GM23338 (cell line): ENCODE measurements around the gene CAPG.

Experiments
- CREB1 ChIP-seq: fragments of 250-450 bp; sonication (Bioruptor Pico); IDR thresholded peaks from 2 replicates; pipeline ENCODE4 v1.5.0; 2020; ENCODE audit warnings: low read depth, mild to moderate bottlenecking, moderate library complexity
- CTCF ChIP-seq, 2 experiments: fragments of 200-600 bp in 1 of 2; sonication (generic) in 1 of 2; conservative IDR thresholded peaks; 2 replicates each; pipeline versions ENCODE4 v1.5.1 to v1.6.1; 2016 to 2017; ENCODE audit warnings: antibody characterized with exemption in 2 of 2, low read depth in 2 of 2, mild to moderate bottlenecking in 2 of 2, moderate library complexity in 1 of 2
- EZH2phosphoT487 ChIP-seq: fragments of 200-600 bp; sonication (generic); IDR thresholded peaks from one replicate; pipeline ENCODE4 v1.8.1; 2018; ENCODE audit warnings: antibody characterized with exemption; ENCODE audit not compliant: unreplicated experiment
- POLR2AphosphoS5 ChIP-seq: IDR thresholded peaks from 2 replicates; pipeline ENCODE4 v1.6.1; 2016; ENCODE audit warnings: antibody characterized with exemption, low read depth
- STAT1 ChIP-seq: IDR thresholded peaks from one replicate; pipeline ENCODE4 v1.6.1; 2016; ENCODE audit warnings: antibody characterized with exemption; ENCODE audit not compliant: unreplicated experiment
- ZNF114 ChIP-seq: fragments of 250-450 bp; sonication (Bioruptor Pico); IDR thresholded peaks from 2 replicates; pipeline ENCODE4 v1.5.0; 2020; ENCODE audit warnings: mild to moderate bottlenecking, moderate library complexity
- ZNF331 ChIP-seq: fragments of 250-450 bp; sonication (Bioruptor Pico); IDR thresholded peaks from 2 replicates; pipeline ENCODE4 v1.5.0; 2020; ENCODE audit warnings: low read depth, mild to moderate bottlenecking, moderate library complexity
- TF ChIP-seq, protein P1 (sequence below): IDR thresholded peaks from one replicate; pipeline ENCODE4 v1.6.1; 2018; ENCODE audit warnings: antibody characterized with exemption; ENCODE audit not compliant: unreplicated experiment

DNA sequence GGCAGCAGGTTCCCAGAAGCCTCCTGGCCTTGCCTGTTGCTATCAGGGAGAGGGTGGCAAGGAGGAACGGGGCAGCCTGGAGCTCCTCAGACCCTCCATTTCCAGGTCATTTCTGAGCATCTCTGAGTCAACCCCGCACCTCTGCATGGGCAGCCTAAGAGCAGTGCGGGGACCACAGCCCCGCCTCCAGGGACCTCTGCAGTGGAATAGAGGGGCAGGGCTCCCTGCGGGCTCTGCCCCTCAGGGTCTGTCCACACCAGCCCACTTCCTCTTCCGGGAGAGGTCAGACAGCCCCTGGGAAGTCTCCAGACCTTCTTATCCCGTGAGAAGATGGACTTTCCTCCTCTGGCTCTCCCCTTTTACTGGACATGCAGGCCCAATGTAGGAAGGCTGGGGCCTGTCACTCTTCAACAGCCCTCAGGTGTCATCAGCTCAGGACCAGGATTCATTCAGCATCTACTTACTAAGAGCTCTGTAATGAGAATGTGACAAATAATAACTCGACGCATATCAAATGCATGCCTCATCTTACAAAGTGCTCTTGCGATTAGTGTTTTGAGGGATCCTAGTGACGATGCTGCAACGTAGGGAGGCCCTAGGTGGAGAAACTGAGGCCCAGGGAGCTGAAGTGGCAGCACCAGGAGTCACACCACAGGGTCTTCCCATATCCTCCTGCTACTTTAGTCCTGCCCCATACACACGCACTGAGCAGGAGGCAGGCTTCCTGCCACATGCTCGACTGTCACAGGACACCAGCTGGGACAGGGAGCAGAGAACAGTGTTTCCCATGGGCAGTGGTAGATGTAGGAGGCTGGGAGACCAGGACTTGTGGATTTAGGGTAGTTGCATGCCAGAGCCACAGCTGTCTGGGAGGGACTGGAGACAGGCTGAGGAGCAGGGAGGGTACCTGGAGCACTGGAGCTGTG, 36.4 kb upstream of the CAPG start:
- TF ChIP-seq EZH2phosphoT487 (no peak), CTCF (conservative IDR thresholded peaks at IDR 0.05; ENCODE audit: low read depth in 2 of 2) (no peak), STAT1 (no peak), CREB1 (no peak), POLR2AphosphoS5 (no peak), ZNF114 (no peak), ZNF331 (CRISPR knock-in tag) (no peak)
- TF ChIP-seq, protein P1, sequence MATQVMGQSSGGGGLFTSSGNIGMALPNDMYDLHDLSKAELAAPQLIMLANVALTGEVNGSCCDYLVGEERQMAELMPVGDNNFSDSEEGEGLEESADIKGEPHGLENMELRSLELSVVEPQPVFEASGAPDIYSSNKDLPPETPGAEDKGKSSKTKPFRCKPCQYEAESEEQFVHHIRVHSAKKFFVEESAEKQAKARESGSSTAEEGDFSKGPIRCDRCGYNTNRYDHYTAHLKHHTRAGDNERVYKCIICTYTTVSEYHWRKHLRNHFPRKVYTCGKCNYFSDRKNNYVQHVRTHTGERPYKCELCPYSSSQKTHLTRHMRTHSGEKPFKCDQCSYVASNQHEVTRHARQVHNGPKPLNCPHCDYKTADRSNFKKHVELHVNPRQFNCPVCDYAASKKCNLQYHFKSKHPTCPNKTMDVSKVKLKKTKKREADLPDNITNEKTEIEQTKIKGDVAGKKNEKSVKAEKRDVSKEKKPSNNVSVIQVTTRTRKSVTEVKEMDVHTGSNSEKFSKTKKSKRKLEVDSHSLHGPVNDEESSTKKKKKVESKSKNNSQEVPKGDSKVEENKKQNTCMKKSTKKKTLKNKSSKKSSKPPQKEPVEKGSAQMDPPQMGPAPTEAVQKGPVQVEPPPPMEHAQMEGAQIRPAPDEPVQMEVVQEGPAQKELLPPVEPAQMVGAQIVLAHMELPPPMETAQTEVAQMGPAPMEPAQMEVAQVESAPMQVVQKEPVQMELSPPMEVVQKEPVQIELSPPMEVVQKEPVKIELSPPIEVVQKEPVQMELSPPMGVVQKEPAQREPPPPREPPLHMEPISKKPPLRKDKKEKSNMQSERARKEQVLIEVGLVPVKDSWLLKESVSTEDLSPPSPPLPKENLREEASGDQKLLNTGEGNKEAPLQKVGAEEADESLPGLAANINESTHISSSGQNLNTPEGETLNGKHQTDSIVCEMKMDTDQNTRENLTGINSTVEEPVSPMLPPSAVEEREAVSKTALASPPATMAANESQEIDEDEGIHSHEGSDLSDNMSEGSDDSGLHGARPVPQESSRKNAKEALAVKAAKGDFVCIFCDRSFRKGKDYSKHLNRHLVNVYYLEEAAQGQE = no peak
